ENCODE results near the gene CDC25B. TPM values are rescaled to one million over a fixed set of nuclear protein-coding genes. Genes with fewer than 3 reads are reported as not detected.
A peak's percentile ranks its signal among the peaks of the same experiment; 100 is the strongest.

The CDC25B gene
- total and polyA plus RNA-seq, 2 of the 13 experiments (the other 11 are each of a cell fraction or from before 2014, with no cell fraction given), result 14.5 to 19.4 TPM

GRCh38 chr20:3781153-3781910 is 14.8 kb upstream of the CDC25B start, which contains the start of gene SPEF1 (continued):
- TF ChIP-seq ARID3A (IDR thresholded peaks at IDR 0.05; ENCODE audit: low read depth, low read length) (no peak), NFIC (IDR thresholded peaks at IDR 0.05; ENCODE audit: low read length) (no peak), PCBP2 (optimal IDR thresholded peaks at IDR 0.05; ENCODE audit: low read depth, low read length, poor library complexity, severe bottlenecking) (no peak), ZNF792 (CRISPR knock-in tag; IDR thresholded peaks at IDR 0.05) (peak; percentile 69; the same call in 1 of the 2 replicates), SAP130 (CRISPR knock-in tag; IDR thresholded peaks at IDR 0.05; ENCODE audit: low read depth) (peak; percentile 100), CSRNP2 (CRISPR knock-in tag; conservative IDR thresholded peaks at IDR 0.05; ENCODE audit: low read depth) (no peak), NFYC (CRISPR knock-in tag; IDR thresholded peaks at IDR 0.05) (peak; percentile 52; the same call in 1 of the 2 replicates), SMYD3 (CRISPR knock-in tag; IDR thresholded peaks at IDR 0.05) (no peak), ATF4 (CRISPR knock-in tag; IDR thresholded peaks at IDR 0.05) (no peak), CENPBD1 (CRISPR knock-in tag; IDR thresholded peaks at IDR 0.05; ENCODE audit: borderline replicate concordance, low read depth) (no peak), BORCS8-MEF2B (CRISPR knock-in tag; IDR thresholded peaks at IDR 0.05) (peak; percentile 76), REPIN1 (CRISPR knock-in tag; IDR thresholded peaks at IDR 0.05; ENCODE audit: borderline replicate concordance, low read depth) (peak; percentile 68; the same call in 1 of the 2 replicates), BCL3 (CRISPR knock-in tag; IDR thresholded peaks at IDR 0.05) (no peak), ZNF274 (CRISPR knock-in tag; IDR thresholded peaks at IDR 0.05) (no peak), ZFP1 (CRISPR knock-in tag; IDR thresholded peaks at IDR 0.05) (no peak), ZNF446 (CRISPR knock-in tag; IDR thresholded peaks at IDR 0.05) (no peak), ZNF710 (CRISPR knock-in tag; IDR thresholded peaks at IDR 0.05; ENCODE audit: borderline replicate concordance) (no peak), ZNF180 (CRISPR knock-in tag; IDR thresholded peaks at IDR 0.05; ENCODE audit: borderline replicate concordance, low read depth) (no peak), ZSCAN21 (CRISPR knock-in tag; IDR thresholded peaks at IDR 0.05; ENCODE audit: borderline replicate concordance) (peak; percentile 72; the same call in 1 of the 2 replicates), NPAS2 (CRISPR knock-in tag; IDR thresholded peaks at IDR 0.05; ENCODE audit: borderline replicate concordance) (no peak), RBAK (CRISPR knock-in tag; IDR thresholded peaks at IDR 0.05) (no peak), ZNF570 (CRISPR knock-in tag; IDR thresholded peaks at IDR 0.05; ENCODE audit: borderline replicate concordance) (no peak)

All from HepG2 (cell line).